ENCODE measurements around the gene IL17RD.

The IL17RD gene

DNA sequence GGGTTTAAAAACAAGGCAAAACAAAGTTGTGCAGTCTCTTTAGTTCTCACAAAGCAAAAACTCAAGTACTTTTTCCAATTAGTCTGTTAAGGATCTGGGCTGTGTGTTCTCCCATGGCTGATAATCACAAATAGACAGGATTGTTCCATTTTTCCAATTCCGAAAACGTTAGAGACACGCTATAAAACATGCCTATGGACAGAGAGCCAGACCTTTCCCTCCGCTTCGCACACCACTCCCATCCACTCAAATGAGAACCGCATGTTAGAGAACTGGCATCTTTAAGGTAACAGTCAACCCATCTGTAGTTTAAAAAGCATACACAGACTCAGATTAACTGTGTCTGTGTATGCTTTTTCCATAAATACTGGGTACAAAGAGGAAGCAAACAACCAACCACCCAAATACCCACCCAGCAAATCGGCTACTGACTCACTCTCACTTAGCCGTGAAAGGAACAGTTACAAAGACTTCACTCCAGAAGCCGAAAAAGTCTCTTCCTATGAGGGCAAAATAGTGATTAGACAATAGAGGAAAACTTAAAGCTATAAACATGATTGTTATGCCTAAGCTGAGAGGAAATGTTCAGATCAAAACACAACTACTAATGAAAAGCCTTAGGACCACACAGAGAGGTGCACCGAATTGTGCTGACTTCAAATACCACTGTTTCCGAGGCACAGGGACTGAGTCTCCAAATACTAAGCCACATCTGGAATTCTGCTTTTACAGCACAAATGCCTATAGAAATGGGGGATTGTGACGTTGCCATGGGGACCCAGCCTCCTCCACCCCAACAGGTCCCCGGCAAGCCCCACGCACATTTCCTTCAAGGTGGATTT lies 36.1 kb downstream of the IL17RD start:
- no peak for DNase-seq

DNA sequence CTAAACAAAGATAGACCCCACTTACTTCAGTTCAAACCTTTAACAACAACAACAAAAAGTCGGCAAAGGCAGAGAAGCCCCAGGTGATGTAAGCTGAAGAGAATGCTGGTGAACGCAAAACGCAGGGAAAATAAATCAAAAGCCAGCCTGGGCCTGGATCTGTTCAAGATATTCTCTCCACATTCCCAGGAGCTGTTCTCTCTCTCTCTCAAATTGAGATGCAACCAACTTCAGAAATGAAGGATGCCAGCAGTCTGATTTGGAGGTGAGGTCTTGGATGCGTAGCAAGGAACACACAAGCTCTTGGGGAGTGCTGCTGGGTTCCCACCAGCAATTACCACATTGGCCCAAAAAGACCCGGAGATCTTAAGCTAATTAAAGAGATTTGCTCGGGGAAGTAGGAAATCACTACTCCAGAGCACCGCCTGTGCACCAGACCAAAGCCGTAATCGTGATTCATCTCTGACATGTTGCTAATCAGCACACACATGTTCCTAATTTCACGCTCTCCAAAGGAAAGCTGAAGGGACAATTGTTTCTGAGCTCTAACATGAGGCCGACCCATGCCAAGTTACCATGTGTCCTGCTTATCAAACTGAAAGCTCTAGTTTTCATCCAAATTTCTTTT lies 37.1 kb downstream of the IL17RD start:
- DNase-seq: no peak

DNA sequence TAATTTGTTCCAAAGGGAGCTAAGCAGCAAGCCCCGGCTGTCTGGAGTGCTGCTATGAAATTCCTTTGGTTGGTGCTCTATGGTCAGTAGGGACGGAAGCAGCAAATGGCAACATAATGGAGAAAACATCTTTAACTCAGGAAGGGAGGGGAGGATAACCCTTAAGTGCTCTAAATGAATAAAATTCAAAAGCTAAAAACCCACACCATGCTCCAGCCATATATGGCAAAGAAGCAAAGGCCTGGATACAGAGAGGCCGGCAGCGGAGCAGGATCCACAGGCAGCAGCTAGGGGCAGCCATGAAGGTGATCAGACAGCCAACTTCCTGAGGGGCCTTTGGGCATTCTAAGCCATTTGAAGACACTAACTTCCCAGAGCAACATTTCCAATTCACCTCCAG lies 38.9 kb downstream of the IL17RD start:
- DNase-seq: no peak

GRCh38 chr3:57120451-57121174 lies 44.5 kb downstream of the IL17RD start:
- DNase-seq: no peak

DNA sequence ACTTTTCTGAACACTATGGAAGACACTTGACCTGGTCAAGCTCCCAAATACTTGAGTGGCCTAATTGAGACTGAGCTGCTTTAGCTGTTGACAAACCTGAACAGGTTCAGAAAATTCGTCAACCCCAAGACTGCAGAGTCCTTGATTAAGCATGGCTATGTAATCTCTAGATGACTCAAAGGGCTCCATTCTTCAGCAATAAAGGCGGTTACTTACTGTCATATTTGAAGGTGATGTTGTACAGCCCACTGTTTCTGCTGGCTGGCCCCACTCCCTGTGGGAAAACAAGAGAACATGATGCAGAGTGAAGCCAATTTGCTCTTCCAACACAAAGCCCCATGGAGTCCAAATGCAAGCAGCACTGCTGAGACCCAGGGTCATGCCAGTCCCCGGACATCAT lies 45.1 kb downstream of the IL17RD start:
- DNase-seq: no peak

GRCh38 chr3:57118254-57118653 lies 46.9 kb downstream of the IL17RD start:
- no peak for DNase-seq

GRCh38 chr3:57116501-57116900 lies 48.7 kb downstream of the IL17RD start:
- no peak for DNase-seq

DNA sequence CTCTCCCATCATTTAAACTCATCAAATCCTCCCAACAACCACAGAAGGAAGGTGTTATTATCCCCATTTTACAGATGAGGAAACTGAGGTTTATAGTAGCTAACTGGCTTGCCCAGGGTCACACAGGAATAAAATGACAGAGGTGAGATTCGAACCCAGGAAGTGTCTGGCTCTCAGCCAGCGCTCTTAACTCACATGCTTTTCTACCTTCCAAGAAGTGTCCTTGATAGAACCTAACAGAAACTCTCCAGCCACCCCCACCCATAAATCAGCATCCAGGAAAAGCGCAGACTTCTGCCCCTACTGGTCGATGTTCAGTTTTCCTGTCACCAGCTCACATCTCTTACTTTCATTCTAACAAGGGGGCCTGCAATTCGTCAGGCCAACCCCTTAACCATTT lies 52.9 kb downstream of the IL17RD start:
- DNase-seq: no peak

DNA sequence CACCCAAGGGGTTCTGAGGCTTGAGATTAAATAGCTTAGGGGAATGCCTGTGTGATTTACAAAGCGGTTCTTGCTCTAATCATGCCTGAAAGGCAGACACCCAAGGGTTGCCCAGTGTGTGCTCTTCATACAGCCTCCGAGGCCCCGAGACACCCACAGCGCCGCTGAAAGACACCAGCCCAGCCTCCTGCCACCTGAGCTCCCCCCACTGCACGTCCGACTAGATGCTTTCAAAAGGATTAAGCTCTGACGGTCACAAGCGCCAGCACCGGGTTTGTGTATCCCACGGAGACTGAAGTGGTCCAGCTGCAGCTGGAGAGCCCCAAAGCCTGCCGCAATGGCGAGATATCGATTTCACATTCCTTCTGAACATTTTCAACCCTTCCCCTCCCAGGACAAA lies 54.4 kb downstream of the IL17RD start:
- no peak for DNase-seq

DNA sequence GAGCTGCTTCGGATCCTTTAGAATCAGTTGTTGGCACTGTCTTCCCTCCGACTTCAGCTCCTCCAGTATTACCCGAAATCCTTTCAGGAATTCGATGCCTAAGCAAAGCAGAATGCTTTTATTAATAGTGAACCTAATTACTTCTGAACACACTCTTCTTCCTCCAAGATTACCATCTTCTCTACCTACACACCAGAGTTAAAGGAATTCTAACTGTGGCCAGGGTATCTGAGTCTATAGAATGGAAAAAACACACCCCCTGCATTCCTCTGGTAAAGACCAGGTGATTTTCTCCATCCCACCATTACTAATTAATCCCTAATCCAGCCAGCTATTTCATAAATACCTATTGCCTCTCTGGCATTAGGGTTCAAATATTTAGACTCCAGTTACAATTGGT lies 54.9 kb downstream of the IL17RD start:
- DNase-seq: no peak

DNA sequence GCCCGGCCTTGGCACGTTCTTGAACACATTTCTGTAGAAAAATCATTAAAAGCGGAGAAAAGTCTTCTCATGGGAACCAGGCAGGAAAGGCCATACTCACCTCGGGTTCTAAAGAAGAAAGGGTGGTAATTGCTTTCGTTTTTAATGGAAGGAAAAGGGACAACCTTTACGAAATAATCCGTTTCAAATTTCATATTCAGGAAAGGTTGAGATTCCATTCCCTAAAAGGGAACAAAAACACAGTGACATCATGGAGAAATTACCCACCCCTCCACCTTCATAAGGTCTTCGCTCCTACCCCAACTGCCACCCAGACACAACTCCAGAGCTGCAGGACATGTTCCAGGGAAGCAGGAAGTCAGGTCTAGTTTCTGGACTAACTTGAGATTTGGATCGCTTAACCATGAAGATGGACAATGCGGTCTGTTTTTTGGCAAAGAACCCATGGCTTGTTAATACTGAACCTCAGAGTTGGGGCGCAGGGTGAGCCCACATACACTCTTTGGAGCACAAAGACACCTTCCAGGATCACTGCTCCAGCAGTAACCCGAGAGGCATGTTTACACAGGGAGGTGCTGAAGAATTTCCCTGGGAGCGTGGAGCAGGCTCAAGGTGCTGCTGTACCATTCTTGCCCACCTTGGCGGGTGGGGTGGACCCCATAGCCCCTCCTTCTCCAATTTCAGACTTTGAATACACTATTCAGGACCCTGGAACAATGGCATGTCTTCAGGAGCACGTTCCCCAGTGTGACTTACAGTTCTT lies 55.5 kb downstream of the IL17RD start:
- no peak for DNase-seq

DNA sequence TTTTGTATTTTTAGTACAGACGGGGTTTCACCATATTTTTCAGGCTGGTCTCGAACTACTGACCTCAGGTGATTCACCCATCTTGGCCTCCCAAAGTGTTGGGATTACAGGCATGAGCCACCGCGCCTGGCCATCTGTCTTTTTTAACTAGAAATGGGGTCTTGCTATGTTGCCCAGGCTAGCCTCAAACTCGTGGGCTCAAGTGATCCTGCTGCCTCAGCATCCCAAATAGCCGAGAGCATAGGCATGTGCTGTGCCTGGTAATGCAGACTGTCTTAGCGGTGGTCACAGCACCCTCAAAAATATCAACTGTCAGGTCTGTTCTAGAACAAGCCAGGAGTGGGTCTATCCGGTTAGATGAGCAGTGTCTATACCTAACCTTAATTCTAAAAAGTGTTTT lies 56.5 kb downstream of the IL17RD start:
- no peak for DNase-seq

- no peak for DNase-seq
These were observed 59.6 kb downstream of the IL17RD start for GRCh38 chr3:57105585-57105984.

DNA sequence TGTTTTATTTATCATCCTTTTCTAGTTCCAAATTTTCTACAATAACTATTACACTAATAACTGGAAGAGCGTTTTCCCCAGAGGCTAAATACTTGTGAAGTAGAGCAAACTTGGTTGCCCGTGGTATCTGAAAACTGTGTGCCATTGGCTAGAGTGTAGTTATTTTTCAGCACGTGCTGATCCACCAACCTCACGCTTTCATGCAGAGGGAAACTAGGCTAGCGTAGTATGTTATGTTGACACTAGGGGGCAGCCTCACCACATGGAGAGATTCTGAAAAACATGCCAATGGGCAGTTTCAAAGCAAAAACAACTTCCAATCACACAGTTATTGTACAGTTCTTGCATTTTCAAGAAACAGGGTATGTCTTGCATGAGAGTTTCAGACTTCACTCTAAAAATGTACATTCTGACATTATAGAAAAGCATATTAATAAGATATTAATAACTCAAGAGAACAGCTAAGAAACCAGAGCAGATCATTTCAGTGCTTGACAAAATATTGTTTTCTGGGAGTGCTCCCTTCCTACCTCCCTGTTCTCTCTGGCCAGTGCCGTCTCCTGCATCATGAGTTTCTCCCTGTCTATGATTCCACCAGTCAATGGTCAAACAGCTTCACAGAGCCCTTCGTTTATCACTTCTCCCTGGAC lies 65.0 kb downstream of the IL17RD start:
- peak; percentile 54 for DNase-seq

DNA sequence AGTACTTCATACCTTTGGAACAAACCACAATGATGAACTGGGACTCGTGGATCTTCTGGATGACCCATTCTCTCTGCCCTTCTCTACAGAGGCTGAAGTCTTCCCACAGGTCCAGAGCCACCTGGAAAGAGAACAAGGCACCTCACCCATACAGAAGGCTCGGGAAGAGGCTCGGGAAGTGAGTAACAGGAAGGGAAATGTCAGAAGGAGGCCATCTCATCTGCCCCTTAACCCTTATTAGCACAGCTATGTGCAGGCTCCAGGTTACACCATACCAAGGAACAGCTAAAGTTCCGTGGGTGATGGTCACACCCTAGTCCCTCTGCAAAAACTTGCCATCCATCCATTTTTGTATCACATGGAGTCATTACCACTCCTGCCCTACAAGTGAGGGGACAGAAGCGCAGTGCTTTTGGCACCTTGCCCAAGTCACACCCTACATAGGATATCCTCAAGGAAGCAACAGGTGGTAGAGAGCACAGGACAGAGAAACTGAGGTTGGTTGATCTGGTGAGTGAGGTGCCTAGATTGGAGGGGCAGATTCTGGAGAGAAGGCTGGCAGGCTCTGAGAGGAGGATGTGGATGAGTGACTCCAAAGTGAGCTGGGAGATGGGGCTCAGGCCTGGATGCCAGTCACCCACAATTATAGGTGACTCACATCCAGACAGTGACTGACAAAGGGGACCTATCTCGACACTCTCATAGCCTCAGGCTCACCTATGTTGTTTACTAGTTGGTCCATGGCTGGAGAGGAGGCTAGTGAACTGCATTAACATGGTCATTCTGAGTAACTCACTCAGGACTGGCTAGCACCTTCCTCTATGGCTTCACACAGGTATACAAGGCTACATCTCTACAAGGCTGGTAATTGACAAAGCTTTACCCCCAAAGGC lies 66.5 kb downstream of the IL17RD start:
- no peak for DNase-seq

DNA sequence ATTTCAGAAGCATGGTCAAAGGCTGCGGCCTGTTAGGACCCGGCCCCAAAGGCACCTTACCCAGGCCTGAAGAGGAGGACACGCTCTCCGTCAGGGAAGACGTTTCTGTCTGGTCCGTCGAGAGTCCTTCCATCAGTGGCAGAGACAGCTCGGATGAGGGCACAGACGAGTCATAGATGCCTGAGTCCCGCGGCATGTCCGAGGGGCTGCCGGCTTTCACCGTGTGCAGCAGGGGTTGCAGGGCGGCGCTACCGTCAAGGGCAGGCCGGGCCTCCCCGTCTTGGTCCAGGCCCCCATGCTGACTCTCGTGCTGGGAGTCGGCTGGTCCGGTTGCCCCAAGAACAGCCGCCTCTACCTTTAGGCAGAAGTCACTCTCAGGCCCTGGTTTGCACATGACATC lies 67.6 kb downstream of the IL17RD start:
- DNase-seq: no peak

GRCh38 chr3:57095363-57095762 lies 69.8 kb downstream of the IL17RD start:
- DNase-seq: no peak

DNA sequence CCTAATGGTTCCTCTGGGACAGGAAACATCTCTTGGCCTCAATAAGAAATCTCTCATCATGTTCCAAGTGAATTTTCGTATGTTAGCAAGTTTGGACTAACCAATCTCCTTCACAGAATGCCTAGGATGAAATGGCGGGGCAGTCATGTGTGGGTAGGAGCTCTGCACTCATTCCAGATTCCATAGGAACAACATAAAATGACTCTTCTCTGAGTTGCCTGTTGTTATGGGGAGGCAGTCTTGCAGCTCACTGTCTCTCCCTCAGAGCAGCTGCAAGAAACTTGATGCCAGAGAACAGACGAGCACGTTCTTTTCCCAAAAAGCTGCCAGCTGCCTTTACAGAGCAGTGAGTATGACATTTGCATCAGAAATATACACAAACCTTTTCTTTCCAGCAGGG lies 70.6 kb downstream of the IL17RD start:
- no peak for DNase-seq

DNA sequence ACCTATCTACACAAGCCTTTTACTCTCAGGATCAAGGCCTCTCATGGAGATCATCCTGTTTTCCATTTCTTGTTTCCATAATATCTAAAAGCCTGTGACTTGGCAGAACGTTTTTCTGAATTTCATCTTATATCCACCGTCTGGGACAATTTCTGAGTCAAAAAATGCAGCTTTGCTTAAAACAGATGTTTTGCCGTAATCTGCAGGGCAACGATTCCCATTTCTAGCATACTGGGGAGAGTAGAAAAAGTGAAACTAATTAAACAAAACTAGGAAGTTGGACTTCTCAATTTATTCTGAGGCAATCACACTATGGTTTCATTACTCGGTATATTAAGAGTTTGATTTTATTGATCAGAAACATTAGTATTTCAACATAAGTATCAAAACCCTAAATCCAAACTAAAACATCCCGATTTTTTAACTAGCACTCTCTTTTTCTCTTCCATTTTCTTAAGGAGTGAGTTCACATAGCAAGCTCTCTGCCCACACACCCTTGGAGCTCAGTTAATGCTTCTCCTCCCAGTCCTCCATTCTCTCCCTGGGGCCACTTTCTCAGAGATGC lies 71.1 kb downstream of the IL17RD start:
- DNase-seq: no peak

GRCh38 chr3:57093489-57093888 lies 71.7 kb downstream of the IL17RD start:
- DNase-seq: no peak
